ENCODE results near the gene ZFP64. TPM values are rescaled to one million over a fixed set of nuclear protein-coding genes. Genes with fewer than 3 reads are reported as not detected.
"Not testable (repeated sequence)": the region's sequence is repeated elsewhere in the genome, so short reads cannot be mapped to it uniquely, and the experiment has no call there.

The ZFP64 gene
- total RNA-seq, 1 experiment from 2014 or later: 6.8 TPM

GRCh38 chr20:52217689-52218395 is 26.3 kb upstream of the ZFP64 start:
- no peaks in the 10 kb centered on the region; the same call in 1 of the 2 replicates for H3K27me3 ChIP-seq (replicated peaks)
- no peaks in the 10 kb centered on the region for H3K36me3 ChIP-seq
- H3K4me1 ChIP-seq (replicated peaks): no peaks in the 10 kb centered on the region
- no peak for DNase-seq (ENCODE audit: low read depth in 1 of 2, low spot score in 2 of 2)
- H3K4me3 ChIP-seq: no peak overlapping the region
- no peak overlapping the region for H3K27ac ChIP-seq
- peaks cover 7% of the 10 kb centered on the region; the same call in 1 of the 2 replicates for H3K9me3 ChIP-seq (replicated peaks)

DNA sequence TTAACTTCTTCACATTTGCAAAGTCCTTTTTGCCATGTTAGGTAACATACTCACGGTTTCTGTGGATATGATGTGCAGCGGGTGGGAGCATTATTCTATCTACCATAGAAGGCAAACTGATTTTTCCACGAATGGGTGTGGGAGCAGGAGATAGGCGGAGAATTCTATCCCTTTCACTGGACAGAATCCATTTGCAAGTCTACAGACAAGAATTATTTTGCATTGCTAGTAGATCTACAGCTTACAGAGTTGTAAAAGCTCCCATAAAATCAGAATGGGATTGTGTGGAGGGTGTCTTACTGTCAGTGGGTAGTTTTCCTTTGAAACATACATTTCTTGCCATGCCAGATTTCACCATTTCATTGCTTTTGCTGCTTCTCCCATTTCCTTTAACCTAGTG is 22.4 kb upstream of the ZFP64 start:
- Histone ChIP-seq H3K9me3 (replicated peaks) (peaks cover 5% of the 10 kb centered on the region; the same call in 1 of the 2 replicates), H3K27me3 (replicated peaks) (no peaks in the 10 kb centered on the region; the same call in 1 of the 2 replicates), H3K4me1 (replicated peaks) (no peaks in the 10 kb centered on the region), H3K36me3 (no peaks in the 10 kb centered on the region), H3K4me3 (no peak overlapping the region), H3K27ac (no peak overlapping the region)
- no peak for DNase-seq (ENCODE audit: low read depth in 1 of 2, low spot score in 2 of 2)

DNA sequence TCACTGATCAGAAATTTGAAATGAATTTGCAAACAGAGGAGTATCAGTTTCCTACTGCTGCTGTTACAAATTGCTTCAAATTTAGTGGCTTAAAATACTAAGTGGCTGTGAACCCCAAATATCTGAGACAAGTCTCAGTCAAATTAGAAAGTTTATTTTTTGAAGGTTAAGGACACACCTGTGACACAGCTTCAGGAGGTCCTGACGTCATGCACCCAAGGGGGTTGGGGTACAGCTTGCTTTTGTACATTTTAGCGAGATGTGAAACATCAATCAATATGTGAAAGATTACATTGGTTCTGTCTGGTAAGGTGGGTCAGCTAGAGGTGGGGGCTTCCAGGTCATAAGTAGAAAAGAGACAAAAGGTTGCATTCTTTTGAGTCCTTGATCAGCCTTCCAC is 21.4 kb upstream of the ZFP64 start:
- Histone ChIP-seq H3K27me3 (replicated peaks) (no peaks in the 10 kb centered on the region; the same call in 1 of the 2 replicates), H3K9me3 (replicated peaks) (peaks cover 7% of the 10 kb centered on the region; the same call in 1 of the 2 replicates), H3K4me1 (replicated peaks) (no peaks in the 10 kb centered on the region), H3K27ac (no peak overlapping the region), H3K36me3 (no peaks in the 10 kb centered on the region), H3K4me3 (no peak overlapping the region)
- no peak for DNase-seq (ENCODE audit: low read depth in 1 of 2, low spot score in 2 of 2)

DNA sequence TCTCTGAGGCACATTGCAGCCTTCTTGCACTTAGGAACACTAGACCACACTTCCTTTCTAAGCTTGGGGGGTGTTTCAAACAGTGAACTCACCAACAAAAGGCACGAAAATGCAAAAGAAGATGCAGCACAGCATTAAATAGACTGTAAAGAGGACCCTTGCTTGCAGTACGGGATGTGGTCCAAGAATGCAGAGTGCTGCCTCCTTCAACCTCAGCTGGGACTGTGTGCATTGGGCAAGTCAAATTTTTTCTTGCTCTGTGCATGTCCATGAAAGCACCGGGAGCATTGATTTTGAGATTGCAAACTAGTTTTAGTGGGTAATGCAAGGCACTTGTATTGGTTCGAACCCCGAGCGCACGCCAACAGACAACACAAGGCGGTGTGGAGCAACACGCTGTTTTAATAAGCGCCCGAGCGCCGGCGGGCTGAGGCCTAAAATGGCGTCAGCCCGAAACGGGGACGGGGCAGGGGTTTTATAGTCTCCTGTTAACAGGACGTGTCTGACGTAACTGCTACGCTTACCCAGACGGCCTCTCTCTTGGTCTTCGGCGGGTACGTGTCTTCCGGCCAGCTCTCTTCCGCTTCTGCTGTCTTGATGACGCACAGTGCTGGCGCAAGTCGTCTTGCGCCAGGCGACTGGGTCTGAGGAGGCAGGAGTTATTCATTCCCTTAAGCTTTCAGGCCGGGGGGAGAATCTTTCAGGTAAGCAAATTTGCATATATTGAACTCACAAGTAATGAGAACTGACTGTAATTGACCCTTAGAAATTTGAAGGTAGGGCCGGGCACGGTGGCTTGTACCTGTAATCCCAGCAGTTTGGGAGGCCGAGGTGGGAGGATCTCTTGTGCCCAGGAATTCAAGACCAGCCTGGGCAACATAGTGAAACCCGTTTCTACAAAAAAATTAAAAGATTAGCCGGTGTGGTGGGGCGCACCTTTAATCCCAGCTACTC is 18.7 kb upstream of the ZFP64 start:
- peaks cover 9% of the 10 kb centered on the region; the same call in 1 of the 2 replicates for H3K9me3 ChIP-seq (replicated peaks)
- DNase-seq (ENCODE audit: low read depth in 1 of 2, low spot score in 2 of 2): no peak
- H3K27me3 ChIP-seq (replicated peaks): no peaks in the 10 kb centered on the region
- no peak overlapping the region for H3K27ac ChIP-seq
- H3K36me3 ChIP-seq: no peaks in the 10 kb centered on the region
- H3K4me3 ChIP-seq: no peak overlapping the region
- H3K4me1 ChIP-seq (replicated peaks): no peaks in the 10 kb centered on the region

DNA sequence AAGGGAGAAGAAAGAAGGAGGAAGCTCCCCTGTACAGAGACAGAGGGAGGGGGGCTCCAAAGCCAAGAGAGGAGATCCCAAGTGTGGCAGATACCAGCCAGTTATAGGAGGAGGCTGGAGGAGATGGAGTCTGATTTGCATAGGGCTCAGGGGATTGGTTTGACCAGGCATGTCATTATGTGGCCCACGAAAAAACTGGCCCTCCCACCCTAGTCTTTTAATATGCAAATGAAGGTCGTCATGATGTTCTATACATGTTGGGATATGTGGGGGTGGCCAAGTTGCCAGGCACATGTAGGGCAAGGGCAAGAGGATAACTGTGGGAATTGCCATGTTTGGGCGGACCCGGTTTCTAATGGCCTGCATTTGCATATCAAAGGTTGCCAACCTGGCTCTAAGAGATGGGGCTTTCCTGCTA is 17.6 kb upstream of the ZFP64 start:
- Histone ChIP-seq H3K27ac (no peak overlapping the region), H3K4me3 (no peak overlapping the region), H3K9me3 (replicated peaks) (peaks cover 9% of the 10 kb centered on the region; the same call in 1 of the 2 replicates), H3K36me3 (no peaks in the 10 kb centered on the region), H3K4me1 (replicated peaks) (no peaks in the 10 kb centered on the region), H3K27me3 (replicated peaks) (no peaks in the 10 kb centered on the region)
- DNase-seq (ENCODE audit: low read depth in 1 of 2, low spot score in 2 of 2): no peak

- no peak overlapping the region for H3K4me3 ChIP-seq
- H3K9me3 ChIP-seq (replicated peaks): 0 out of 2 replicates have a peak, but pooled peaks cover 4% of the 10 kb centered on the region
- no peak for DNase-seq (ENCODE audit: low read depth in 1 of 2, low spot score in 2 of 2)
Observed at GRCh38 chr20:52207020-52207810, 15.6 kb upstream of the ZFP64 start.

DNA sequence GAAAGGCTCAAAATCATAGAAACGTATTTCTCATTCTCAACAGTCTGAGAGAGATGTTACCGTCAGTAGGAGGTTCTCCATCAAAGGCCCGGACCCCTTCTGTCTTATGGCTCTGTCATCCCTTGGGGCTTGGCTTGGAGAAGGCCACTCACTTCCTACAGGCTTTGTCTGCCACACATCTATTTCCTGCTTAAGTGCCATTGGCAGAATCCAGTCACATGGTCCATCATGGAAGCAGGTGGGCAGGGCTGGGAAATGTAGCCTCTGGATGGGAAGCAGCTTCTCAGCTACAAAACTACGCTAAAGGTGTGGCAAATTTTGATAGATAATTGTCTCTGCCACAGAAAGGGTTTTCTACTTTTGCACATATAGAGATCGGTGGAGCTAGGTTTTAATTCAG is 12.6 kb upstream of the ZFP64 start:
- H3K27me3 ChIP-seq (replicated peaks): no peaks in the 10 kb centered on the region
- DNase-seq (ENCODE audit: low read depth in 1 of 2, low spot score in 2 of 2): no peak
- no peaks in the 10 kb centered on the region for H3K4me1 ChIP-seq (replicated peaks)
- no peak overlapping the region for H3K4me3 ChIP-seq
- H3K36me3 ChIP-seq: no peaks in the 10 kb centered on the region
- H3K9me3 ChIP-seq (replicated peaks): 0 out of 2 replicates have a peak, but pooled peaks cover 4% of the 10 kb centered on the region
- no peak overlapping the region for H3K27ac ChIP-seq

More at GRCh38 chr20:52207020-52207810, 15.6 kb upstream of the ZFP64 start:
- Histone ChIP-seq H3K36me3 (no peaks in the 10 kb centered on the region), H3K27me3 (replicated peaks) (no peaks in the 10 kb centered on the region), H3K4me1 (replicated peaks) (no peaks in the 10 kb centered on the region), H3K27ac (no peak overlapping the region)

DNA sequence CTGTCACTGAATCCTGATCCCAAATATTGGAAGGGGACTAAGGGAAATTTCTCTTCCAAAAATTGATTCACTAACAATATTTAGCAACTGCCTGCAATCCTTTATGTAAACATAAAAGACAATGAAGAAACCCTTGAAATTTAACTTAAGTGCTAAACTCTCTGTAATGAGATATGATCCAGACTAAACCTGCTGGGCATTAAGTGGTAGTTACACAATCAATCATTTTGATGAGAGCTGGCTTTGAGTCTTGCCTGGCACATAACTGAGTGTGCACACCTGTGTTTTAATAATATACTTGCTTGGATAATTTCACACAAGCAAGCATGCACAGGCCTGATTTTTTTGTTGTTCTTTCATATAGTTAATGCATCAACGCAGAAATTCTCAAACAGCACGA is 9.8 kb upstream of the ZFP64 start:
- Histone ChIP-seq H3K27ac (no peak overlapping the region), H3K27me3 (replicated peaks) (no peaks in the 10 kb centered on the region), H3K9me3 (replicated peaks) (no peaks in the 10 kb centered on the region), H3K4me3 (no peak overlapping the region), H3K36me3 (no peaks in the 10 kb centered on the region), H3K4me1 (replicated peaks) (no peaks in the 10 kb centered on the region)
- DNase-seq (ENCODE audit: low read depth in 1 of 2, low spot score in 2 of 2): no peak

DNA sequence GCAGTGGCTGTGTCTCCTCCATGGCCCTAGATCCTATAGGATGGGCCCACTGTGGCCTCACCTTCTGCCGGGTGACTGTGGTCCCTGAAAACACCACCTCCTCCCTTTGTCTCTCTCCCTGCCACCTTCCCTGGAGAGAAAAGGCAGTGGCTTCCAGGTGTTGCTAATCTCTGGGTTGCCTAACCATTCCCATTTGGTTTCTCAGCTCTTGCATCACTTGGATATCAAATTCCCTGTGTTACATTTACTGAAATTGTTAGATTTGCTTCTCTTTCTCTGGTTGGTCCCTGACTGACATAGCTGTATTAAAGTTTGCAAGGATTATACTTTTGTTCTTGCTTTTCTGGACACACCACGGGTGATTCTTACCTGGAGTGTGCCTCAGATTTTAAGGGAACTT is 9.3 kb upstream of the ZFP64 start:
- Histone ChIP-seq H3K4me1 (replicated peaks) (no peaks in the 10 kb centered on the region), H3K9me3 (replicated peaks) (no peaks in the 10 kb centered on the region), H3K4me3 (no peak overlapping the region), H3K27ac (no peak overlapping the region), H3K36me3 (no peaks in the 10 kb centered on the region), H3K27me3 (replicated peaks) (no peaks in the 10 kb centered on the region)
- no peak for DNase-seq (ENCODE audit: low read depth in 1 of 2, low spot score in 2 of 2)

DNA sequence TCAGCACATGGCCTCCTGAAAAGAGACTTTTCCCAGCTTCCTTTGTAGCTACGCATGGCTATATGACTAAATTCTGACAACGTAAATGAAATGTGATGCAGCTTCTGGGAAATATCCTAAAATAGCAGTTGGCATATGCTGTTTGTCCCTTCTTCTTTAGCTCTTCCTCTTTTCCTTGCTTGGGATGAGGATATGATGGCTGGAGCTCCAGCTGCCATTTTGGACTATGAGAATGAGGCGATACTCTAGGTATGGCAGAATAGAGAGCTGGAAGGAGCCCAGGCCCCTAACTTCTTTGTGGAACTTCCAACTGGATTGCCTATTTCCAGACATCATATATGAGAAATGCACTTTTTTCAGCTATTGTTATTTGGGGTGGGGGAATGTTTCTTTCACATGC is 5.3 kb upstream of the ZFP64 start:
- Histone ChIP-seq H3K27me3 (replicated peaks) (no peaks in the 10 kb centered on the region), H3K4me3 (no peak overlapping the region), H3K36me3 (no peaks in the 10 kb centered on the region), H3K9me3 (replicated peaks) (no peaks in the 10 kb centered on the region), H3K27ac (no peak overlapping the region), H3K4me1 (replicated peaks) (peaks cover 7% of the 10 kb centered on the region)
- no peak for DNase-seq (ENCODE audit: low read depth in 1 of 2, low spot score in 2 of 2)

DNA sequence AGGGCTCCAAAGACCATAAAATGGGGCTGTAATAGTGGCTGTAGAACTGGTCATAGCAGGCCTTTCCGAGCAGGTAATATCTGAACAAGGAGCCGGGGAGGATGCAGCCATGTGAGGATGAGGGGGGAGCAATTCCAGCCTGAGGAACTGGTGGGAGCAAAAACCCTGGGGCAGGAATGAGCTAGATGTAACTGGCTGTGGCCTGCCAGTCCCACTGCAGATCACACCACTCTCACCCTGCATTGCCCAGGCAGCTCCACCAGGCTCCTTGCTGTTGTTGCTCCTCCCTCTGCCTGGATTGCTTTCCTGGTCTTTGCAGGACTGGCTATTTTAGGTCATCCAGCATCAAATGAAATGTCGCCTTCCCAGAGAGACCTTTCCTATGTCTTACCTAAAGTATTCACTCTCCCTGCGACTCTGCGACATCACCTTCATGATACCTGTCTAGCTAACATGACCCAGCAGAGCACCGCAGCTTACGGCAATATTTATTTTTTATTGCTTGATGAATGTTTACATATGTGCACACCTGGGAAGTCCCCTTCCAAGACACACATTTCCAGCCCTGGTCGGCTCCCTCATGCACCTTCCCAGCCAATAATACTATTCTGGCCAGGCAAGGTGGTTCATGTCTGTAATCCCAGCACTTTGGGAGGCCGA is 2.4 kb upstream of the ZFP64 start:
- H3K9me3 ChIP-seq (replicated peaks): no peaks in the 10 kb centered on the region
- no peak overlapping the region for H3K27ac ChIP-seq
- H3K36me3 ChIP-seq: 0 out of 2 replicates have a peak, but pooled peaks cover 3% of the 10 kb centered on the region
- H3K4me3 ChIP-seq: no peak overlapping the region
- H3K27me3 ChIP-seq (replicated peaks): no peaks in the 10 kb centered on the region
- no peak for DNase-seq (ENCODE audit: low read depth in 1 of 2, low spot score in 2 of 2)
- H3K4me1 ChIP-seq (replicated peaks): peaks cover 16% of the 10 kb centered on the region

- H3K27ac ChIP-seq: no peak overlapping the region
Observed at GRCh38 chr20:52193133-52193532, 1.6 kb upstream of the ZFP64 start.

GRCh38 chr20:52192719-52193007 is 1.1 kb upstream of the ZFP64 start:
- not testable (repeated sequence) for H3K4me3 ChIP-seq; H3K36me3 ChIP-seq; DNase-seq (ENCODE audit: low read depth in 1 of 2, low spot score in 2 of 2); H3K9me3 ChIP-seq (replicated peaks); H3K27me3 ChIP-seq (replicated peaks); H3K27ac ChIP-seq
- peaks cover 16% of the 10 kb centered on the region for H3K4me1 ChIP-seq (replicated peaks)

More at GRCh38 chr20:52193133-52193532, 1.6 kb upstream of the ZFP64 start:
- Histone ChIP-seq H3K4me1 (replicated peaks) (peaks cover 16% of the 10 kb centered on the region), H3K4me3 (no peak overlapping the region), H3K36me3 (0 out of 2 replicates have a peak, but pooled peaks cover 3% of the 10 kb centered on the region), H3K27me3 (replicated peaks) (no peaks in the 10 kb centered on the region), H3K9me3 (replicated peaks) (no peaks in the 10 kb centered on the region)
- no peak for DNase-seq (ENCODE audit: low read depth in 1 of 2, low spot score in 2 of 2)
